RPMI7951 (cell line): ENCODE data around the gene THEM4. TPM values are rescaled to one million over a fixed set of nuclear protein-coding genes. Genes with fewer than 3 reads are reported as not detected.

Experiments
- DNase-seq: peaks from one replicate; pipeline ENCODE4 v3.0.0-alpha.2; 2012; ENCODE audit warnings: low read depth
- total RNA-seq: library from RNA; depleted of rRNA; stranded (reverse); fragments of >200 nt; shearing (Covaris generic); gene quantifications from 2 replicates; pipeline ENCODE4 v1.2.3, GENCODE V29; 2014; rRNA removed

Gene THEM4
- total RNA-seq, 1 experiment from 2014 or later = 19.7 TPM

GRCh38 chr1:151838222-151839081, 70.9 kb downstream of the THEM4 start:
- DNase-seq = no peak

- no peak for DNase-seq
Measured at GRCh38 chr1:151837884-151838221, 71.5 kb downstream of the THEM4 start.

DNA sequence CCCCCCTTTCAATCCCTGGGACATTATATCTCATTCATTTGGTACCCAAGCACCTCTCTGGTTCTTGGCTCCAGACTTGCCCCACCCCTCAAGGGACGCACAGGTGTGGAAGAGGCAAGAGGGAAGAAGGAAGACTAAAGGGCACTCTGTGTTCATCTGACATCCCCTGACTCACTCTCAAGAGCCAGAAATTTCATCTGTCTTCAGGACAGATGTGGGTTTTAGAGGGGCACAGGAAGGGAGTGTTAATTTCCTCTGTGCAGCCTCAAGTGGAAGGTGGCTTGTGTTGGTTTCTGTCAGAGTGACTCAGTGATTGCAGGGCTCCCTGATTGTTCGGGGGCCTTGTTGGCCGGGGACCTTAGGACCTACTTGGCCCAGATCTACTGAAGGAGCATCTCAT, 72.1 kb downstream of the THEM4 start:
- no peak for DNase-seq

DNA sequence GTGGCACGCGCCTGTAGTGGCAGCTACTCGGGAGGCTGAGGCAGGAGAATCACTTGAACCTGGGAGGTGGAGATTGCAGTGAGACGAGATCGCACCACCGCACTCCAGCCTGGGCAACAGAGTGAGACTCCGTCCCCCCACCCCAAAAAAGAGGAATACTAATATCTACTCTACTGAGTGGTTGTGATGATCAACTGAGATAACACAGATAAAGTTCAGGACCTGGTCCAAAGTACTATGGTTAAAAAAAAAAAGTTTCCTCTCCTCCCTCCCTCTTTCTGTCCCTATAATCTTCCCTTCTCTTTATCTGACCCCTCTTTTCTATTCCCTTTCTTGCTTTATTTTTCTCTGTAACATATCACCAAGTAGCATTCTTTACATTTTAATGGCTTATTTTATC, 73.7 kb downstream of the THEM4 start:
- DNase-seq = no peak

- DNase-seq = no peak
Measured at GRCh38 chr1:151834239-151834638, 75.1 kb downstream of the THEM4 start.

- DNase-seq = no peak
Measured at GRCh38 chr1:151833172-151833900, 76.0 kb downstream of the THEM4 start.

DNA sequence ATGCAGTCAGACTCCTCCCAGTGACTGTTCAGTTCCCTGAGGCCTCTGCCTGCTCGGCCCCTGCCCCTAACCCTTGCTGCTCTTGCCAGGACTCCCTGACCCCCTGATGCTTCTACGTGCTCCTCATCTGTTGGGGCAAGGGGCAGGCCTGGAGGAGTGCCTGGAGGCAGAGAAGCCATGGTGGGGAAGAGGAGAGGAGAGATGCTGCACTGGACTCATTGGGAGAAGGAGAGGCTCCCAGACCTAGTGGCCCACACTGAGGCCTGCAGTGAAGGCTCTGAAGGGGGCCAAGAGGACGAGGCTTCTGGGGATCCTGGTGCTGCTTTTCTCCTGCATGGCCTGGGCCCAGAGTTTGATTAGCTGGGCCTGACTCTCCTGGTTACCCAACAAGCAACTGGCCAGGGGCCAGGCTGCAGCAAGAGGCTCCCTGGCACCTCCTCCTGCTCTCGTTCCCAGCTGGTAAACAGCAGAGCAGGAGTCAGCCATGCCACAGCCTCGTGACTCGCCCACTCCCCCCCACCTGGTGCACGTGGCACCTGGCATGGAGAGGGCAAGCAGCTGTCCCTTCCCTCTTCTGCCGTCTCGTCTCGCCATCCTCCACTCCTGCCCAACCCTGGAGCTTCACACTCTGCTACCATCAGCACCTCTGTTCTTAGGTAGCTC, 76.9 kb downstream of the THEM4 start:
- DNase-seq = no peak

- DNase-seq = no peak
Measured at GRCh38 chr1:151831605-151832004, 77.7 kb downstream of the THEM4 start, which contains the start of gene RORC. Gene RORC (minus strand): TSS chr1:151831802. CDS start chr1:151831764, 38 bp downstream.

DNA sequence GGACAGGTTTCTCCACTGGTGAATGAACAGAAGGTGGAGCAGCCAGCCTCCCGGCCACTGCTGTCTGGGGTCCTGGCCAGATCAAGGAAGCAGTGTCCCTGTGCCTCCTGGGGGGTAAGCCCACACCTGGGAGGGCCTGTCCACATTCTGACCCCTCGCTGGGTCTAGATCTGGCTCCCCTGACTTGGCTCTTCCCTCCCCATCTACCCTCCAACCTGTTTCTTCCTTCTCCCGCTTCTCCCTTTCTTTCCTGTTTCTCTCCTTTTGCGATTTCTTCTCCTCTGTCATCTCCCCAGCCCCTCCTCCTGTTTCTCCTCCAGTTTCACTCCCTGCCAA, 78.1 kb downstream of the THEM4 start:
- no peak for DNase-seq

DNA sequence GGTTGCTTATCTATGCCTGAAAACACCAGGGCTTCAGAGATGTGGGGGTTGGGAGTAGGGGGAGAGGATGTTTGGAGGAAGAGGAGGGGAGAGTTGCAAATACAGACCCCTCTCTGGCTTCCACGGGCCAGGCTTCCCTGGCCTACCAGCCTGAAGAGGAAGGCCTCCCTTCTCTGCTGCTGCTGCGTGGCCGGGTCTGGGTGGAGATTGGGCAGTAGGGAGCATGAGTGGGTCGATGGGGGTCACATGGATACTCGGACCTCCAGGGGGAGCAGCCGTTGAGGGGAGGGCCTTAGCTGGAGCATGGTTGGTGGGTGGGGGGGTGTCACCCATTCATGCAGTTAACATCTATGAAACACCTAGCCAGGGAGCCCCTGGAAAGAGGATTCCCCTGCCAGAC, 79.3 kb downstream of the THEM4 start:
- DNase-seq = no peak

GRCh38 chr1:151829352-151830046, 79.8 kb downstream of the THEM4 start:
- no peak for DNase-seq

GRCh38 chr1:151828921-151829320, 80.4 kb downstream of the THEM4 start:
- peak; percentile 62 for DNase-seq

DNA sequence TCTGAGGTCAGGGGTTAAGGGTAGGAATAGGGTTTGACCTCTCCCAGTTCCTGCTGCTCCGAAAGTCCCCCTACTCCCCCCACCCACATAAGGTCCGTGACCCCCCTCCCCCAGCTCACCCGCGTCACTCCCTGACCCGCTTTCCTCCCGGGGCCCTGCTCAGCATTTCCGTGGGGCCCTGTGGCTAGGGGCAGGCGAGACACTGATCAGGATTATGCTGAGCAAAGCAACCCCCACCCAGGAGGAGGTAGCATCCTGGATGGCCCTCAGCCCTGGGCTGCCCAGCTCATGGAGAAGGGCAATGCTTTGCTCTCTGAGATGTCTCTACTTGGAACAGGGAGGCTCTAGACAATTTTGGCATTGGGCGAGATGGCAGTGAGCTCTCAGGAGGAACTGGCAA, 81.5 kb downstream of the THEM4 start:
- DNase-seq = no peak

DNA sequence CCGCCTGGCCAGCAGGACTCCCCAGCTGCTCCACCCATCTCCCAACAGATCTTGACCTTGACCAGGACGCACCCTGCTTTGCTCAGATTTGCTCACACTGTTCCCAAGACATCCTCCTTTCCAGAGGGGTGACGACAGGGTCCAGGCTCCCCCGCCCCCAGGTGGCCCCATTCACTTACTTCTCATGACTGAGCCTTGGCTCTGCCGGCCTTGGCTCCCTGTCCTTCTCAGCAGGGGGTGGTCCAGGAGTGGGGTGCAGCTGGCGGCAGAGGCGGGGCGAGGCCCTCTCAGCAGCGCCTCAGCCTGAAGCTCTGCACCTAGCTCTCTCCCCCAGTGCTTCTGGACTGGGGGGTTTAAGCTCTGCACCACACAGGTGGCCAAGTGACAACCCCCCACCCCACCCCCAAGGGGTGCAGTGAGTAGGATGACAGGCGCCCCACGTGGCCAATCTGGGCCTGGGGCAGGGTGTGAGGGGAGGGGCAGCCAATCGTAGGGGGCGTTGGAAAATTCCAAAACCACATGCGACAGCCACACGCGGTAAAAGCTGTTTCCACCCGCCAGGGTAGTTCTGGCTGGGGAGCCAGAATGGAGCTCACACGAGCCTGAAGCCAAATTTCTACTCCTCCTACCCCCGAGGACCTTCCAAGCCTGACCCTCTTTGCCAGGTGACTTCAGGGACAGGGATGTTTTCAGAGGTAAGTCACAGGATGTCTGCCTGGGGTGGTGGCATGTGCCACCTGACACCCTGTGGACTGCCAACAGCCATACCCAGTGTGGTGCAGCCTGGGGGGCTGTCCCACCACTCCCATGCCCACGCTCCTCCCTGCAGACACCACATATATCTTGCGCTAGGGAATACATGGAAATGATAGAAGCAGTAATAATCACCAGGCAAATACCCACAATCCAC, 83.3 kb downstream of the THEM4 start:
- no peak for DNase-seq

DNA sequence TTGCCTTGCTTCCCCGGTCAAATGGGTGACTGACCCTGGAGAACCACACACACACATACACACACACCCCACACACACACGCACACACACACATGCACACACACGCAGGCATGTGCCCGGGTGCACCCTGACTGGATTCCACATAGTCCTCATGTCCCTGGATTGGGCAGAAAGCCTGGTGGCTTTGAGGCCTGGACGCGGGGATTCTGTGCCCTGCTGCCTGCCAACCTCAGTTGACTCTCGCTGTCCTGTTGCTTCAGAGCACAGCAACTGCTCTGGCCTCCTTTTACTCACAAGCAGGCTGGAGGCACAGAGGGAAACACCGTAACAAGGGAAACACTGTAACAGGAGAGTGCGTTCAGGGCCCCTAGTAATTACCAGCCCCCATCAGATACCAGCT, 84.1 kb downstream of the THEM4 start:
- no peak for DNase-seq

Other genes starting within 250 kb of the THEM4 start
- not detected in 2 replicates for gene CELF3, start 192.7 kb downstream of the THEM4 start, total RNA-seq
- gene RIIAD1, start 188.0 kb downstream of the THEM4 start, total RNA-seq = not detected in 2 replicates
- 101 and 156 TPM in 2 replicates for gene MRPL9, start 146.0 kb downstream of the THEM4 start, total RNA-seq
- 4.6 and 5.5 TPM in 2 replicates for gene TDRKH, start 119.0 kb downstream of the THEM4 start, total RNA-seq
- not detected in 2 replicates for gene LINGO4, start 104.1 kb downstream of the THEM4 start, total RNA-seq
- gene RORC, start 77.7 kb downstream of the THEM4 start, total RNA-seq = not detected in 2 replicates
- not detected in 2 replicates for gene C2CD4D, start 69.7 kb downstream of the THEM4 start, total RNA-seq
- not detected in 2 replicates for gene THEM5, start 55.8 kb downstream of the THEM4 start, total RNA-seq
- 165 and 220 TPM in 2 replicates for gene S100A10, start 84.3 kb upstream of the THEM4 start, total RNA-seq
- 1,017 and 1,277 TPM in 2 replicates for gene S100A11, start 127.5 kb upstream of the THEM4 start, total RNA-seq
- not detected in 2 replicates for gene TCHHL1, start 179.6 kb upstream of the THEM4 start, total RNA-seq
- under 0.01 TPM in 2 replicates for gene TCHH, start 205.9 kb upstream of the THEM4 start, total RNA-seq
- not detected in 2 replicates for gene RPTN, start 249.7 kb upstream of the THEM4 start, total RNA-seq